NCI-H524 (cell line): ENCODE measurements around the gene FGL2.
"Not testable (repeated sequence)": the region's sequence is repeated elsewhere in the genome, so short reads cannot be mapped to it uniquely, and the experiment has no call there.

Source experiments
- DNase-seq, 2 experiments: peaks; one replicate each; lab custom pipeline; 2025; lab: John Stamatoyannopoulos, UW

FGL2 gene

GRCh38 chr7:77216181-77216845 lies 16.7 kb upstream of the FGL2 start:
- DNase-seq, result no peak

GRCh38 chr7:77209479-77210139 lies 10.0 kb upstream of the FGL2 start:
- DNase-seq, result no peak

GRCh38 chr7:77208416-77208815 lies 8.8 kb upstream of the FGL2 start:
- DNase-seq, result no peak

- DNase-seq, result no peak
Observed at GRCh38 chr7:77205706-77206105, 6.1 kb upstream of the FGL2 start.

- no peak for DNase-seq
Observed at GRCh38 chr7:77202481-77202976, 2.9 kb upstream of the FGL2 start.

GRCh38 chr7:77200542-77200941 lies 923 bp upstream of the FGL2 start:
- no peak for DNase-seq

- no peak for DNase-seq
Observed at GRCh38 chr7:77197141-77197540, 2.5 kb downstream of the FGL2 start.

- DNase-seq, result no peak
Observed at GRCh38 chr7:77188731-77189437, 10.7 kb downstream of the FGL2 start.

- no peak for DNase-seq
Observed at GRCh38 chr7:77185866-77186265, 13.8 kb downstream of the FGL2 start.

- no peak for DNase-seq
Observed at GRCh38 chr7:77184990-77185389, 14.6 kb downstream of the FGL2 start.

- no peak for DNase-seq
Observed at GRCh38 chr7:77184463-77184862, 15.2 kb downstream of the FGL2 start.

- DNase-seq, result no peak
Observed at GRCh38 chr7:77182261-77182660, 17.4 kb downstream of the FGL2 start.

GRCh38 chr7:77181734-77182133 lies 17.9 kb downstream of the FGL2 start:
- DNase-seq, result no peak

- no peak for DNase-seq
Observed at GRCh38 chr7:77181015-77181595, 18.5 kb downstream of the FGL2 start.

GRCh38 chr7:77178024-77178423 lies 21.6 kb downstream of the FGL2 start:
- DNase-seq, result not testable (repeated sequence)

GRCh38 chr7:77177321-77177904 lies 22.2 kb downstream of the FGL2 start:
- not testable (repeated sequence) for DNase-seq

- not testable (repeated sequence) for DNase-seq
Observed at GRCh38 chr7:77175274-77175800, 24.3 kb downstream of the FGL2 start.

GRCh38 chr7:77174418-77174817 lies 25.2 kb downstream of the FGL2 start:
- DNase-seq, result not testable (repeated sequence)

- not testable (repeated sequence) for DNase-seq
Observed at GRCh38 chr7:77172437-77173172, 27.0 kb downstream of the FGL2 start.

- peak in 1 of 2 experiments; percentile 50 for DNase-seq
Observed at GRCh38 chr7:77171073-77171472, 28.5 kb downstream of the FGL2 start.

- no peak for DNase-seq
Observed at GRCh38 chr7:77157446-77157845, 42.2 kb downstream of the FGL2 start.
